SK-N-SH (cell line): ENCODE results near the gene CHD6. TPM values are rescaled to one million over a fixed set of nuclear protein-coding genes. Genes with fewer than 3 reads are reported as not detected.

Experiments used
- CTCF ChIA-PET: fragments of 300-600, 350-600 bp; formaldehyde crosslinking; extraction: SDS; loops from one replicate; lab custom pipeline; 2021; lab: Yijun Ruan, JAX
- POLR2A ChIA-PET: fragments of 350-600 bp; sonication (Branson Sonifier 250); formaldehyde crosslinking; extraction: SDS; loops from one replicate; lab custom pipeline; 2020; ENCODE audit warnings: antibody characterized with exemption, inconsistent platforms; lab: Yijun Ruan, JAX
- DNase-seq: peaks from one replicate; pipeline ENCODE4 v3.0.0; 2012
- H2AFZ ChIP-seq: fragments of 200-600 bp; sonication (generic); 2 replicates; pipeline ENCODE4 v1.8.1; 2016; ENCODE audit warnings: antibody characterized with exemption, mild to moderate bottlenecking, low read depth
- H3F3A ChIP-seq: fragments of 200-600 bp; sonication (generic); replicated peaks from 2 replicates; pipeline ENCODE3; 2016; ENCODE audit warnings: antibody characterized with exemption, mild to moderate bottlenecking; ENCODE audit not compliant: insufficient read depth
- H3K27ac ChIP-seq, 2 experiments: fragments of 200-500 bp in 1 of 2; fragments of 200-600 bp in 1 of 2; sonication (Bioruptor generic) in 1 of 2; sonication (generic), shearing (Covaris generic) in 1 of 2; 2 replicates each; pipeline versions ENCODE4 v1.5.1 to v1.6.1; 2014 to 2016; ENCODE audit warnings: low read depth in 2 of 2, inconsistent platforms in 1 of 2, low read length in 1 of 2, mild to moderate bottlenecking in 1 of 2, mixed read lengths in 1 of 2
- H3K27me3 ChIP-seq: fragments of 200-600 bp; sonication (generic), shearing (Covaris generic); 2 replicates; pipeline ENCODE4 v1.6.1; 2016; ENCODE audit warnings: mixed run types; ENCODE audit not compliant: insufficient read depth
- H3K36me3 ChIP-seq, 2 experiments: fragments of 200-500 bp in 1 of 2; fragments of 200-600 bp in 1 of 2; sonication (Bioruptor generic) in 1 of 2; sonication (generic) in 1 of 2; replicated peaks in 1 of 2; 2 replicates each; pipeline versions ENCODE3 to v1.5.1; 2014 to 2016; ENCODE audit warnings: low read length in 1 of 2, mild to moderate bottlenecking in 1 of 2; ENCODE audit not compliant: insufficient read depth in 2 of 2, control insufficient read depth in 1 of 2
- H3K4me1 ChIP-seq, 2 experiments: fragments of 200-500 bp in 1 of 2; fragments of 200-600 bp in 1 of 2; sonication (Bioruptor generic) in 1 of 2; sonication (generic), shearing (Covaris generic) in 1 of 2; 2 replicates each; pipeline versions ENCODE4 v1.5.1 to v1.6.1; 2014 to 2016; ENCODE audit warnings: low read depth in 1 of 2, low read length in 1 of 2, mixed run types in 1 of 2; ENCODE audit not compliant: insufficient read depth in 2 of 2, control insufficient read depth in 1 of 2
- H3K4me2 ChIP-seq: fragments of 200-600 bp; sonication (generic), shearing (Covaris generic); 2 replicates; pipeline ENCODE4 v1.6.1; 2017; ENCODE audit warnings: mixed run types
- H3K4me3 ChIP-seq, 2 experiments: fragments of 200-500 bp in 1 of 2; fragments of 200-600 bp in 1 of 2; sonication (Bioruptor generic) in 1 of 2; sonication (generic), shearing (Covaris generic) in 1 of 2; 2 replicates each; pipeline versions ENCODE4 v1.5.1 to v1.8.1; 2014 to 2016; ENCODE audit warnings: low read depth in 2 of 2, inconsistent platforms in 1 of 2, low read length in 1 of 2, mild to moderate bottlenecking in 1 of 2, mixed read lengths in 1 of 2, moderate library complexity in 1 of 2
- H3K79me2 ChIP-seq: fragments of 200-600 bp; sonication (generic); 2 replicates; pipeline ENCODE4 v1.8.1; 2017; ENCODE audit warnings: mild to moderate bottlenecking; ENCODE audit not compliant: insufficient read depth
- H3K9ac ChIP-seq: fragments of 200-600 bp; sonication (generic); 2 replicates; pipeline ENCODE4 v1.6.1; 2017; ENCODE audit warnings: mixed run types
- H3K9me2 ChIP-seq: fragments of 200-600 bp; sonication (generic); 2 replicates; pipeline ENCODE4 v1.6.1; 2017; ENCODE audit warnings: mixed run types
- H3K9me3 ChIP-seq: fragments of 200-600 bp; sonication (generic); 2 replicates; pipeline ENCODE4 v1.6.1; 2017; ENCODE audit warnings: mixed run types, mild to moderate bottlenecking, moderate library complexity
- H4K20me1 ChIP-seq: fragments of 200-600 bp; sonication (generic); 2 replicates; pipeline ENCODE4 v1.6.1; 2017; ENCODE audit warnings: mild to moderate bottlenecking, mixed run types; ENCODE audit not compliant: insufficient read depth
- CHD2 ChIP-seq: fragments of 150-350 bp; IDR thresholded peaks from 2 replicates; pipeline ENCODE4 v1.6.1; 2018; ENCODE audit warnings: low read length; ENCODE audit not compliant: partially characterized antibody
- EP300 ChIP-seq, 2 experiments: IDR thresholded peaks; 2 replicates each; pipeline versions ENCODE4 v1.4.0 to v1.6.1; 2012; ENCODE audit warnings: borderline replicate concordance in 1 of 2, low read depth in 1 of 2, low read length in 1 of 2
- EZH2phosphoT487 ChIP-seq: fragments of 200-600 bp; sonication (generic); IDR thresholded peaks from 2 replicates; pipeline ENCODE4 v1.6.1; 2017; ENCODE audit warnings: low read depth, mixed run types, mild to moderate bottlenecking, antibody characterized with exemption, moderate library complexity, borderline replicate concordance
- FOSL2 ChIP-seq: IDR thresholded peaks from 2 replicates; pipeline ENCODE4 v1.4.0; 2012; ENCODE audit warnings: low read depth, mild to moderate bottlenecking, moderate library complexity, borderline replicate concordance
- FOXJ3 ChIP-seq: sonication (generic); formaldehyde crosslinking; IDR thresholded peaks from 2 replicates; pipeline ENCODE4 v1.5.1; 2020; ENCODE audit warnings: mild to moderate bottlenecking, missing genetic modification reagents
- GATA2 ChIP-seq: sonication (generic); formaldehyde crosslinking; IDR thresholded peaks from 2 replicates; pipeline ENCODE4 v1.5.0; 2020; ENCODE audit warnings: mild to moderate bottlenecking, missing genetic modification reagents
- JUND ChIP-seq: IDR thresholded peaks from 2 replicates; pipeline ENCODE4 v1.4.0; 2012
- NRF1 ChIP-seq: IDR thresholded peaks from 2 replicates; pipeline ENCODE4 v1.6.1; 2012; ENCODE audit warnings: low read depth, mild to moderate bottlenecking, low read length
- RAD21 ChIP-seq: IDR thresholded peaks from 2 replicates; pipeline ENCODE4 v1.6.1; 2012; ENCODE audit warnings: mild to moderate bottlenecking, low read length
- SMC3 ChIP-seq: IDR thresholded peaks from 2 replicates; pipeline ENCODE4 v1.6.1; 2012; ENCODE audit warnings: low read depth, low read length, improper control_type of control experiment
- TAF1 ChIP-seq: IDR thresholded peaks from 2 replicates; pipeline ENCODE4 v1.6.1; 2012; ENCODE audit warnings: low read depth, mild to moderate bottlenecking, low read length, moderate library complexity, borderline replicate concordance
- TCF12 ChIP-seq: IDR thresholded peaks from 2 replicates; pipeline ENCODE4 v1.4.0; 2012
- TEAD4 ChIP-seq: IDR thresholded peaks from 2 replicates; pipeline ENCODE4 v1.4.0; 2012; ENCODE audit warnings: mild to moderate bottlenecking, borderline replicate concordance; ENCODE audit not compliant: insufficient read depth
- YY1 ChIP-seq: IDR thresholded peaks from 2 replicates; pipeline ENCODE4 v1.4.0; 2012; ENCODE audit warnings: low read depth, mild to moderate bottlenecking
- WGBS: methylation state at CpG from one replicate; pipeline ENCODE4 v1.1.6; 2017; ENCODE audit warnings: low lambda C conversion rate; 5-methylcytosine and 5-hydroxymethylcytosine counted together
- polyA plus RNA-seq, 3 experiments: library from polyadenylated mRNA; depleted of rRNA; stranded (reverse); fragments of >200 nt; gene quantifications; 2 replicates each; pipeline ENCODE4 v1.2.3, GENCODE V29; 2012
- TF ChIP-seq, protein P1 (sequence below): IDR thresholded peaks from 2 replicates; pipeline ENCODE4 v1.6.1; 2012; ENCODE audit warnings: mild to moderate bottlenecking, low read depth, low read length, moderate library complexity
- TF ChIP-seq, protein P2 (sequence below): IDR thresholded peaks from 2 replicates; pipeline ENCODE4 v1.4.0; 2012; ENCODE audit warnings: low read depth, borderline replicate concordance
- TF ChIP-seq, protein P3 (sequence below): fragments of 150-350 bp; IDR thresholded peaks from 2 replicates; pipeline ENCODE4 v1.6.1; 2017; ENCODE audit warnings: antibody characterized with exemption, low read length, low read depth, borderline replicate concordance

Gene CHD6
- polyA plus RNA-seq, 1 of the 3 experiments (the other 2 are of a cell fraction): 7.1 TPM

DNA sequence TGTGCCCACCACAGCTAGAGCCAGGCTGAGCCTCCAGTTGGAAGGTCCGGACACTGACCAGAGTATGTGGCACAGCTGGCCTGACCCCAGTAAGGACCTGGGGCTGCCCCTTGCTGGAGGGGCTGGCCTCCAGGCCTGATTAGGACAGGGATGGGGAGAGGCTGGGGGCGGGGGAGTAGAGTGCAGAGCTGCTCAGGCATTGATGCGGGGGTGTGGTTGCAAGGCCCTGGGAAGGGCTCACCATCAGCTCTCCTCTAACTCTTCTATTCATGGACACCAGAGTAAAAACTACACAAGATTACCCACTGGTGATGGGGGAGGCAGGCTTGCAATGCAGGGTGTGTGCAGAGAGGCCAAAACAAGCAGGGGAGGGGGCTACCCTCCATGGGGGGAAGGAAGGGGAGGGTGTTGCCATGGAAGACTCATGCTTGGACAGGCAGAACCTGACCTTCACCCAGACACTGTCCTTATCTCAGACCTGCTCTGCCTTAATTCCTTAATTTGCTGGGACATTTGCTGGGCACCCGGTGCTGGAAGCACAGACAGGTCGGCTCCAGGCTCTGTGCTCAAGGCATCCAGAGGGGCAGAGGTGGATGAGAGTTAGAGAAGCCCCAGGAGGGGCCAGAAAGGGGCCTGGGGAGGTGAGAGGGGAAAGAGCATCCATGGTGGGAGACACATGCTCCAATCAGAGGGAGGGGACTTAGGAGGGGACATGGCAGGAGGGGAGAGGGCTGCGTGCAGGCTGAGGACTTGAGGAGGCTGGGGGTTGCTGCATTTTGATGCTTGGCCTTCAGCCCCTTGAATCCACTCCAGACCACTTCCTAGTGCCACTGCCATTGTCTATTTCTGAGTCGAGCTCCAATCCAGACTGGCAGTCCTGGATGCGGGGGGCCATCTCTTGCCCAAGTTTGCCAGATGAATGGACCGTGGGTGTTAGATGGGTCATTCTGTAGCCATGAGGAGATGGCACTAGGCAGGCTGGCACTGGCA is 244.0 kb downstream of the CHD6 start:
- ChIA-PET POLR2A (no interaction called here), CTCF (interaction anchor here (1.2 to 1.7 kb wide), 3 partner anchors 34 to 35 kb away, joined by 3 to 5 read pairs (median 5); partner anchors contain the start of gene LPIN3)
- Histone ChIP-seq H3K27ac (peak overlapping the region in 1 of 2 experiments; percentile 24; a peak in 1 of 4 replicates), H3K4me2 (no peak overlapping the region), H3K9ac (no peak overlapping the region), H3K9me3 (no peaks in the 10 kb centered on the region), H3K9me2 (no peaks in the 10 kb centered on the region), H2AFZ (no peak overlapping the region), H3K4me3 (no peak overlapping the region), H3K36me3 (no peaks in the 10 kb centered on the region), H3F3A (no peaks in the 10 kb centered on the region), H3K27me3 (peaks cover 22% of the 10 kb centered on the region; the same call in 1 of the 2 replicates), H3K79me2 (no peaks in the 10 kb centered on the region), H3K4me1 (peaks cover 0 to 19% of the 10 kb centered on the region in 2 experiments; a peak in 1 of 4 replicates), H4K20me1 (no peaks in the 10 kb centered on the region)
- WGBS: 37% methylated on average over 7 of the region's 9 CpGs
- TF ChIP-seq GATA2 (CRISPR knock-in tag): peak; percentile 74
- no peak for TF ChIP-seq SMC3
- TF ChIP-seq, protein P1, sequence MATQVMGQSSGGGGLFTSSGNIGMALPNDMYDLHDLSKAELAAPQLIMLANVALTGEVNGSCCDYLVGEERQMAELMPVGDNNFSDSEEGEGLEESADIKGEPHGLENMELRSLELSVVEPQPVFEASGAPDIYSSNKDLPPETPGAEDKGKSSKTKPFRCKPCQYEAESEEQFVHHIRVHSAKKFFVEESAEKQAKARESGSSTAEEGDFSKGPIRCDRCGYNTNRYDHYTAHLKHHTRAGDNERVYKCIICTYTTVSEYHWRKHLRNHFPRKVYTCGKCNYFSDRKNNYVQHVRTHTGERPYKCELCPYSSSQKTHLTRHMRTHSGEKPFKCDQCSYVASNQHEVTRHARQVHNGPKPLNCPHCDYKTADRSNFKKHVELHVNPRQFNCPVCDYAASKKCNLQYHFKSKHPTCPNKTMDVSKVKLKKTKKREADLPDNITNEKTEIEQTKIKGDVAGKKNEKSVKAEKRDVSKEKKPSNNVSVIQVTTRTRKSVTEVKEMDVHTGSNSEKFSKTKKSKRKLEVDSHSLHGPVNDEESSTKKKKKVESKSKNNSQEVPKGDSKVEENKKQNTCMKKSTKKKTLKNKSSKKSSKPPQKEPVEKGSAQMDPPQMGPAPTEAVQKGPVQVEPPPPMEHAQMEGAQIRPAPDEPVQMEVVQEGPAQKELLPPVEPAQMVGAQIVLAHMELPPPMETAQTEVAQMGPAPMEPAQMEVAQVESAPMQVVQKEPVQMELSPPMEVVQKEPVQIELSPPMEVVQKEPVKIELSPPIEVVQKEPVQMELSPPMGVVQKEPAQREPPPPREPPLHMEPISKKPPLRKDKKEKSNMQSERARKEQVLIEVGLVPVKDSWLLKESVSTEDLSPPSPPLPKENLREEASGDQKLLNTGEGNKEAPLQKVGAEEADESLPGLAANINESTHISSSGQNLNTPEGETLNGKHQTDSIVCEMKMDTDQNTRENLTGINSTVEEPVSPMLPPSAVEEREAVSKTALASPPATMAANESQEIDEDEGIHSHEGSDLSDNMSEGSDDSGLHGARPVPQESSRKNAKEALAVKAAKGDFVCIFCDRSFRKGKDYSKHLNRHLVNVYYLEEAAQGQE: no peak
- no peak for TF ChIP-seq TEAD4
- no peak for TF ChIP-seq FOSL2
- peak; percentile 75 for DNase-seq

DNA sequence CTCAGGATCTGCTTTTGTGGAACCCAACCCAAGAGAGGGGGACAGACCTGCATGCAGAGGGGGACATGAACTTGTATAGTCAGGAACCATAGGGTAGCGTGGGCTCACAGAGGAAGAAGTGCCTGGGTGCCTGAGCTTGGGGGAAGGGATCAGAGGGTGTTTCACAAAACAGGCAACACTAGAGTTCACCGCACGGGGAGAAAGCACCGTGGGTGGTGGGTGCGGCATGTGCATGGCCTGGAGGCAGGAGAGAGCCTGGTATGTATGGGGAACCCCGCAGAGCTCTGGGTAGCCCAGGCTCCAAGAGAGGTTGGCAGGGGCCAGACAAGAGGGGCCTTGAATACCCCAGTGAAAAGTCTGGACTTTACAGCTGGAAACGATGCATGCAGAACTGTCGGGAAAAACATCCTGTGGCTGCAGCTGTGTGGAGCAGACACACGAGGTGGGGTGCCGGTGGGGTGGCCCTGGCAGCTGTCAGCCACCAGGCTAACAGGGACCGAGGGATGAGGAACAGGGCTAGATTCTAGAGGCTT is 244.9 kb downstream of the CHD6 start:
- H4K20me1 ChIP-seq: no peaks in the 10 kb centered on the region
- no peak overlapping the region for H3K27ac ChIP-seq
- H3K9ac ChIP-seq: no peak overlapping the region
- H3K9me2 ChIP-seq: no peaks in the 10 kb centered on the region
- 52% methylated on average over 9 of the region's 11 CpGs for WGBS
- peaks cover 0 to 19% of the 10 kb centered on the region in 2 experiments; a peak in 1 of 4 replicates for H3K4me1 ChIP-seq
- no peaks in the 10 kb centered on the region for H3K36me3 ChIP-seq
- H3K9me3 ChIP-seq: no peaks in the 10 kb centered on the region
- H3K4me2 ChIP-seq: no peak overlapping the region
- H3K27me3 ChIP-seq: peaks cover 22% of the 10 kb centered on the region; the same call in 1 of the 2 replicates
- no peak for DNase-seq
- ChIA-PET POLR2A (no interaction called here), CTCF (interaction anchor here (0.6 to 1.7 kb wide), 4 partner anchors 33 to 1735 kb away, joined by 3 to 5 read pairs (median 4); partner anchors contain the start of gene LPIN3)
- no peaks in the 10 kb centered on the region for H3F3A ChIP-seq
- H2AFZ ChIP-seq: no peak overlapping the region
- H3K79me2 ChIP-seq: no peaks in the 10 kb centered on the region
- H3K4me3 ChIP-seq: no peak overlapping the region
- TF ChIP-seq NRF1 (no peak), YY1 (no peak), FOXJ3 (CRISPR knock-in tag) (no peak), TAF1 (no peak), EP300 (IDR thresholded peaks at IDR 0.05; ENCODE audit: borderline replicate concordance in 1 of 2, low read depth in 1 of 2, low read length in 1 of 2) (no peak), TCF12 (no peak), EZH2phosphoT487 (no peak), RAD21 (no peak), TEAD4 (no peak), GATA2 (CRISPR knock-in tag) (no peak), JUND (no peak), FOSL2 (no peak), CHD2 (no peak)
- TF ChIP-seq, protein P2, sequence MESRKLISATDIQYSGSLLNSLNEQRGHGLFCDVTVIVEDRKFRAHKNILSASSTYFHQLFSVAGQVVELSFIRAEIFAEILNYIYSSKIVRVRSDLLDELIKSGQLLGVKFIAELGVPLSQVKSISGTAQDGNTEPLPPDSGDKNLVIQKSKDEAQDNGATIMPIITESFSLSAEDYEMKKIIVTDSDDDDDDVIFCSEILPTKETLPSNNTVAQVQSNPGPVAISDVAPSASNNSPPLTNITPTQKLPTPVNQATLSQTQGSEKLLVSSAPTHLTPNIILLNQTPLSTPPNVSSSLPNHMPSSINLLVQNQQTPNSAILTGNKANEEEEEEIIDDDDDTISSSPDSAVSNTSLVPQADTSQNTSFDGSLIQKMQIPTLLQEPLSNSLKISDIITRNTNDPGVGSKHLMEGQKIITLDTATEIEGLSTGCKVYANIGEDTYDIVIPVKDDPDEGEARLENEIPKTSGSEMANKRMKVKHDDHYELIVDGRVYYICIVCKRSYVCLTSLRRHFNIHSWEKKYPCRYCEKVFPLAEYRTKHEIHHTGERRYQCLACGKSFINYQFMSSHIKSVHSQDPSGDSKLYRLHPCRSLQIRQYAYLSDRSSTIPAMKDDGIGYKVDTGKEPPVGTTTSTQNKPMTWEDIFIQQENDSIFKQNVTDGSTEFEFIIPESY: no peak
- TF ChIP-seq, protein P3, sequence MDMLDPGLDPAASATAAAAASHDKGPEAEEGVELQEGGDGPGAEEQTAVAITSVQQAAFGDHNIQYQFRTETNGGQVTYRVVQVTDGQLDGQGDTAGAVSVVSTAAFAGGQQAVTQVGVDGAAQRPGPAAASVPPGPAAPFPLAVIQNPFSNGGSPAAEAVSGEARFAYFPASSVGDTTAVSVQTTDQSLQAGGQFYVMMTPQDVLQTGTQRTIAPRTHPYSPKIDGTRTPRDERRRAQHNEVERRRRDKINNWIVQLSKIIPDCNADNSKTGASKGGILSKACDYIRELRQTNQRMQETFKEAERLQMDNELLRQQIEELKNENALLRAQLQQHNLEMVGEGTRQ: no peak
